Lung (tissue), 12 donors: ENCODE data around the gene DLG2. TPM values are rescaled to one million over a fixed set of nuclear protein-coding genes. Genes with fewer than 3 reads are reported as not detected.

Source experiments
- ATAC-seq: fragments of 200-7000 bp; cut with Tn5 transposase; one replicate; pipeline ENCODE4 v1.9.1; 2020; ENCODE audit warnings: moderate number of reproducible peaks; ENCODE audit not compliant: insufficient read depth, low FRiP score
- DNase-seq, 3 donors: peaks; one replicate each; pipeline ENCODE4 v3.0.0-alpha.2; 2013 to 2017
- H3K27ac ChIP-seq, 2 donors: one replicate each; pipeline ENCODE4 v1.5.1; 2013; ENCODE audit warnings: mild to moderate bottlenecking in 2 of 2, moderate library complexity in 2 of 2, control low read depth in 1 of 2, inconsistent platforms in 1 of 2, low read depth in 1 of 2, low read length in 1 of 2
- H3K27me3 ChIP-seq, 3 donors: one replicate each; pipeline ENCODE4 v1.5.1; 2013; ENCODE audit warnings: low read length in 2 of 3; ENCODE audit not compliant: control insufficient read depth in 3 of 3, insufficient read depth in 3 of 3
- H3K36me3 ChIP-seq, 4 donors: one replicate each; pipeline ENCODE4 v1.5.1; 2013; ENCODE audit warnings: low read length in 4 of 4, mild to moderate bottlenecking in 1 of 4, moderate library complexity in 1 of 4; ENCODE audit not compliant: control insufficient read depth in 4 of 4, insufficient read depth in 4 of 4
- H3K4me1 ChIP-seq, 5 donors: one replicate each; pipeline ENCODE4 v1.5.1; 2013; ENCODE audit warnings: low read length in 5 of 5, mild to moderate bottlenecking in 2 of 5, moderate library complexity in 1 of 5; ENCODE audit not compliant: control insufficient read depth in 5 of 5, insufficient read depth in 5 of 5
- H3K4me3 ChIP-seq: one replicate; pipeline ENCODE4 v1.5.1; 2013; ENCODE audit warnings: mild to moderate bottlenecking, control low read depth, moderate library complexity
- H3K9ac ChIP-seq, 2 donors: one replicate each; pipeline ENCODE4 v1.5.1; 2013; ENCODE audit warnings: low read length in 2 of 2, control low read depth in 1 of 2; ENCODE audit not compliant: insufficient read depth in 1 of 2
- H3K9me3 ChIP-seq, 4 donors: one replicate each; pipeline ENCODE4 v1.5.1; 2013; ENCODE audit warnings: low read length in 3 of 4, mild to moderate bottlenecking in 1 of 4, moderate library complexity in 1 of 4; ENCODE audit not compliant: control insufficient read depth in 4 of 4, insufficient read depth in 3 of 4
- WGBS, 2 donors: extraction: QIAGEN DNeasy Blood & Tissue Kit; methylation state at CpG; one replicate each; pipeline ENCODE4 v1.1.7; 2013; 5-methylcytosine and 5-hydroxymethylcytosine counted together
- polyA plus RNA-seq, 2 donors: library from polyadenylated mRNA; stranded (reverse); fragments of 200-250 nt; gene quantifications; one replicate each; pipeline ENCODE4 v1.2.1, GENCODE V29; 2013
- total RNA-seq, 2 donors: library from RNA; depleted of rRNA in 1 of 2; stranded (reverse); fragments of >200 nt in 1 of 2; gene quantifications; one replicate each; pipeline ENCODE4 v1.2.1, GENCODE V29; 2014 to 2021
- TF ChIP-seq, protein P1 (sequence below): IDR thresholded peaks from 2 replicates; pipeline ENCODE4 v1.5.1; 2012; ENCODE audit warnings: mild to moderate bottlenecking; ENCODE audit errors: control extremely low read depth, extremely low read depth
- donor health status: control.
- donor health status: control.
- donor health status: Bipolar disorder and iron deficiency.
- donor health status: healthy.
- donor health status: DM: yes; HTN: yes; CAD: no.

Gene DLG2
- total and polyA plus RNA-seq, 4 donors, result 0.32 to 24.1 (median 5.4) TPM

- Histone ChIP-seq H3K27ac (no peak overlapping the region), H3K9me3 (no peaks in the 10 kb centered on the region), H3K4me3 (no peak overlapping the region), H3K36me3 (peaks cover 0 to 11% (median 2%) of the 10 kb centered on the region in 4 donors), H3K27me3 (no peaks in the 10 kb centered on the region), H3K4me1 (peaks cover 0 to 4% (median 0%) of the 10 kb centered on the region in 5 donors), H3K9ac (no peak overlapping the region)
- TF ChIP-seq, protein P1, sequence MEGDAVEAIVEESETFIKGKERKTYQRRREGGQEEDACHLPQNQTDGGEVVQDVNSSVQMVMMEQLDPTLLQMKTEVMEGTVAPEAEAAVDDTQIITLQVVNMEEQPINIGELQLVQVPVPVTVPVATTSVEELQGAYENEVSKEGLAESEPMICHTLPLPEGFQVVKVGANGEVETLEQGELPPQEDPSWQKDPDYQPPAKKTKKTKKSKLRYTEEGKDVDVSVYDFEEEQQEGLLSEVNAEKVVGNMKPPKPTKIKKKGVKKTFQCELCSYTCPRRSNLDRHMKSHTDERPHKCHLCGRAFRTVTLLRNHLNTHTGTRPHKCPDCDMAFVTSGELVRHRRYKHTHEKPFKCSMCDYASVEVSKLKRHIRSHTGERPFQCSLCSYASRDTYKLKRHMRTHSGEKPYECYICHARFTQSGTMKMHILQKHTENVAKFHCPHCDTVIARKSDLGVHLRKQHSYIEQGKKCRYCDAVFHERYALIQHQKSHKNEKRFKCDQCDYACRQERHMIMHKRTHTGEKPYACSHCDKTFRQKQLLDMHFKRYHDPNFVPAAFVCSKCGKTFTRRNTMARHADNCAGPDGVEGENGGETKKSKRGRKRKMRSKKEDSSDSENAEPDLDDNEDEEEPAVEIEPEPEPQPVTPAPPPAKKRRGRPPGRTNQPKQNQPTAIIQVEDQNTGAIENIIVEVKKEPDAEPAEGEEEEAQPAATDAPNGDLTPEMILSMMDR, result no peak
- DNase-seq (no peak), ATAC-seq (no peak)
- 95% methylated on average over 1 of the region's 1 CpG for WGBS, 2 donors
Measured at GRCh38 chr11:85668157-85668556, 41.0 kb upstream of the DLG2 start.

GRCh38 chr11:85666687-85667086, 39.5 kb upstream of the DLG2 start:
- 73 to 88% methylated on average over 3 of the region's 3 CpGs for WGBS, 2 donors
- no peak overlapping the region for H3K27ac ChIP-seq
- no peak for ATAC-seq
- TF ChIP-seq, protein P1, result no peak
- H3K4me1 ChIP-seq, result peaks cover 0 to 9% (median 0%) of the 10 kb centered on the region in 5 donors
- H3K9me3 ChIP-seq, result no peaks in the 10 kb centered on the region
- no peaks in the 10 kb centered on the region for H3K27me3 ChIP-seq
- H3K9ac ChIP-seq, result no peak overlapping the region
- H3K36me3 ChIP-seq, result peaks cover 0 to 13% (median 7%) of the 10 kb centered on the region in 4 donors
- no peak overlapping the region for H3K4me3 ChIP-seq
- no peak for DNase-seq

DNA sequence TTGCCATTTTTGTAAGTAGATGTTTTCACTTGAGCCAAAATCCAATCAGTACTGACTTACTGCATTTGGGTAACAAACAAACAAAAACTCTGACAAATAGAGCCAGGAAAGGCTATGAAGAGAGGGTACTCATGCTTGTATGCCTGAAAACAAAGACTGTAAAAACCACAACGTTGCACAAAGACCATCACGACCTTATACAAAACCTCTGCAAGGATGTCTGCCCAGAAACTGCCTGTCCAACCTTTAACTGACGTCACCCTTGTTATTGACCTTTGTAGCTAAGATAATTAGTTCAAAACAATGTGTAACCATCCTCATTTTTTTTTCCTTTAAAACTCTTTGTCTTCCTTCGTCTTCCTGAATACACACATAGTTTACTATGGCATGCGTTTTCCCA, 38.6 kb upstream of the DLG2 start:
- H3K36me3 ChIP-seq, result peaks cover 0 to 15% (median 7%) of the 10 kb centered on the region in 4 donors
- no peak for ATAC-seq

More for the DNA sequence above, 38.6 kb upstream of the DLG2 start:
- TF ChIP-seq, protein P1, result no peak
- H3K9me3 ChIP-seq, result no peaks in the 10 kb centered on the region
- H3K4me1 ChIP-seq, result peaks cover 0 to 18% (median 3%) of the 10 kb centered on the region in 5 donors
- peak in 1 of 3 donors; percentile 33 for DNase-seq
- no peaks in the 10 kb centered on the region for H3K27me3 ChIP-seq
- H3K9ac ChIP-seq, result no peak overlapping the region
- H3K4me3 ChIP-seq, result no peak overlapping the region
- WGBS, 2 donors, result 69 to 76% methylated on average over 5 of the region's 5 CpGs
- no peak overlapping the region for H3K27ac ChIP-seq
